H7 (cell line): ENCODE results near the gene CENPA. TPM values are rescaled to one million over a fixed set of nuclear protein-coding genes. Genes with fewer than 3 reads are reported as not detected.
"Not testable (repeated sequence)": the region's sequence is repeated elsewhere in the genome, so short reads cannot be mapped to it uniquely, and the experiment has no call there.

Source experiments
- DNase-seq: peaks from one replicate; pipeline ENCODE4 v3.0.0; 2012
- H3K27me3 ChIP-seq: 2 replicates; pipeline ENCODE4 v1.6.0; 2011; ENCODE audit warnings: mild to moderate bottlenecking, low read length; ENCODE audit not compliant: control insufficient read depth, insufficient read depth
- H3K36me3 ChIP-seq: replicated peaks from 2 replicates; pipeline ENCODE4 v1.5.1; 2011; ENCODE audit warnings: low read length; ENCODE audit not compliant: control insufficient read depth, insufficient read depth
- H3K4me3 ChIP-seq: 2 replicates; pipeline ENCODE4 v1.5.1; 2011; ENCODE audit warnings: low read depth, mild to moderate bottlenecking, control low read depth, low read length, moderate library complexity; ENCODE audit not compliant: insufficient read depth
- total RNA-seq: library from RNA; depleted of rRNA; stranded (reverse); fragments of >200 nt; shearing (Covaris generic); gene quantifications from 2 replicates; pipeline ENCODE4 v1.2.3, GENCODE V29; 2014

The CENPA gene
- total RNA-seq, 1 experiment from 2014 or later = 34.0 TPM

DNA sequence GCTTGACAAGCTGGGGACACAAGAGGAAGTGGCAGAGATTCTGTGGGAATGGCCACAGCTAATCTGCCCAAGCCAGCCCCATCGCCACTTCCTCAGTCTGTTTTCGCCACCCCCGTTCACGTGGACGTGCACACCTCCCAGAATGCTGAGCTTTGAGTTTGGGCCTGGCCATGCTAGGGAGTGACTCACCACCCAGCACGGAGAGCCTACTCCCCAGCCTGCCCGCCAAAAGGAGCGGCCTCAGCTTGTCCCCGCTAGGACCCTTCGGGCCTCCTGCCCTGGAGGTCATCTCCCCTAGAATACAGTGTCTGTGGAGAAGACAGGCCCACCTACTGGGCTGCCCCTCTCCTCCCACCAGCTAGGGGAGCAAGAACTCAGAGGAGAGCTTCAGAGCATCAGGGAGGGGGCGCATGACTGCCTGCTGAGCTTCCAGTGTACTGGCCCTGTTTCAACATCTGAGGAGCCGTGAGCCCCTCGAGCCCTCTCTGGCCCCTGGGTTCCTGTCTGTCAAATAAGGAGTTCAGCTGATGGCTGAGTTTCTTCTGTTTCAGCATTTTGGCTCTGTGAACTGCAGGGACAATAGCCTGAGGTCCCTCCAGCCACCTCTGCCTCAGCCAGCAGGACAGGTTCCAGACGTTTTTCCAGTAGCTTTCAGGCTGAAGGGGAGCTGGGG, 16.6 kb upstream of the CENPA start:
- DNase-seq = no peak
- no peaks in the 10 kb centered on the region for H3K36me3 ChIP-seq

DNA sequence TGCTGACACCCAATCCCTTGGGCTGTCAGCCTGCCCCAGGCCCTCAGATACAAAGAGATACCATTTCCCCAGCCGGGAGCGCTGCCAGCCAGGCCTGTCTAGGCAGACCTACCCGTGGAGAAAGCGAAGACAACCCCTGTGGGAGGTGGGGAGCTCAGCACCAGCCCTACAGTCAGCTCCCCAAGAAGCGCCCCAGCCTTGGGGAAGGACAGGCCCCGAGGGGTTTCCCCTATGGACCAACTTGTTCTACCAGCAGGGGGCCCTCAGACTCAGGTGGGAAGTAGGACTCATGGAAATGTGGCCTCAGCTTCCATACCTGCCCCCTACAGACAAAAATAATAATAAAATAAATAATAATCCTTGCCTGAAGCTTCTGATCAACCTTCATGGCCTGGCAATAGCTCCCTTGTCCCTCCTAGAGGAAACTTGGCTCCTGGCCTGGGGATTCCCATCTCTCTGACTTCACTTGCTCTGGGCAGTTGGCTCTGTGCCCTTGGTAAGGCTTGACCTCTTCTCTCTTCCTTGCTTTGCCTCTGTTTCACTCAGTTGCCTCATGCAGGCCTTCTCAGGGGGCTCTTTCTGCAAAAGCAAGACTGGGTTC, 14.8 kb upstream of the CENPA start:
- H3K36me3 ChIP-seq = peaks cover 5% of the 10 kb centered on the region
- DNase-seq = peak; percentile 63
- H3K4me3 ChIP-seq = no peak overlapping the region
- H3K27me3 ChIP-seq = no peaks in the 10 kb centered on the region

More for the DNA sequence above, 16.6 kb upstream of the CENPA start:
- Histone ChIP-seq H3K4me3 (no peak overlapping the region), H3K27me3 (no peaks in the 10 kb centered on the region)

DNA sequence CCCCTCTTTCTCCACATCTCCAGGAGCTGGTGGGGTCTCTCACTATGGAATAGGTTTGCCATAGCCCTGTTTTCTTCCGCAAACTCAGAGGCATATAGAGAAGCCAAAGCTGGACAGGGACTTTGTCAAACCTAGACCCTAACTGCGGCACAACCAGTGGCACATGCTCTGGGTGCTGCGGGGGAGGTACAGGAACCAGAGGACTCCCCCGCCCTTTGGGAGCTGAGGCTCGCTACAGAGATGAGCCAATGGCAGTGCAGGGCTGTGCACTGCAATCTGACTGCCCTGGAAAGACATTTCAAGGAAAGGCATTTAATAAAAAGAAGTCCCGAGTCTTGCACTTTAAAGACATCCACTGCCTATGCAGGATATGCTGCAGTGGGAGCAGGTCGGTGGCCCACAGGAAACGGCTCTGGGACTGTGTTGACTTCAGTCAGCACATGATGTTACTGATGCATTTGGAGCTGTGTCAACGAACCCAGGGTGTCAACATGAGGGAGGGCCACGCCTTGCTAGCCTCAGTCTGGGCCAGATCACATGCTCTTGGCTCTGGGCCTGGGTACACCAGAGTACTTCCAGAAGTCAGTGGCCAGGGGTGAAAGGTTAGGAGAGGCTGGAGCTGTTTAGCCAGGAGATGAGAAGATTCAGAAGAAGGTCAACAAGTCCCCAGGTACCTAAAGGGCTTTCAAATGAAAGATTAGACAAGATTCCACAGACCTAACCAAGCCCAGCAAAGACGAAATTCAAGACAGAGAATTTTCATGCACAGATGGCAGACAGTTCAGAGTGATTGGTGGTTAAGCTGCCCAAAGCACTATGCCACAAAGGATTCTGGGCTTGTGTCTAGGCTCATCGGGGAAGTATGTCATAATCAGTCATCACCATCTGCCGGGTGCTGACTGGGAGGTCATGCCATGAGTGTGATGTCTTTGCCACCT, 13.5 kb upstream of the CENPA start:
- H3K27me3 ChIP-seq = no peaks in the 10 kb centered on the region
- H3K36me3 ChIP-seq = peaks cover 5% of the 10 kb centered on the region
- no peak overlapping the region for H3K4me3 ChIP-seq
- DNase-seq = no peak

DNA sequence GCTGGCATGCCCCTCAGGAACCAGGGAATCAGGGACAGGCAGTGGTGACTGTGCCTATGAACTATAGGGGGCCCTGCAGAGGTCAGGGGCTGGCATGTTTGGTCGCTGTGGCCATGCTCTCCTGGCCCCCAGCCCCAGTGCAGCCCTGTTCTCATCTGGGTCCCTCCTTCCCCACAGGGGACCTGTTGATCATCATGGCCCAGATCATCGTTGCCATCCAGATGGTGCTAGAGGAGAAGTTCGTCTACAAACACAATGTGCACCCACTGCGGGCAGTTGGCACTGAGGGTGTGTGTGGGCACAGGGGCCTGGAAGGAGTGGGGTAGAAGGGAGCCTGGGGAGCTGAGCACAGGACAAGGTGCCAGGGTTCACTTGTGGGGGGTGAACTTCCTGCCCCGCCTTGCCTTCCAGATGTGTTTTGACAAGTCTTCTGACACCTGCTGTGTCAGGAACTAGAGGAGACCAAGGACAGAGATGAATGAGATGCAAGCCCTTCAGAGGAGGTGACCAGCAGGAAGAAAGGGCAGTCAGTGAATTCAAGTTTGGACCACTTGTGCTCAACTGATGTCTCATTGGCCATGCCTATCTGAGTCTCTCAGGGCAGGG, 9.6 kb upstream of the CENPA start:
- no peaks in the 10 kb centered on the region for H3K27me3 ChIP-seq
- H3K4me3 ChIP-seq = no peak overlapping the region
- H3K36me3 ChIP-seq = peaks cover 10% of the 10 kb centered on the region
- DNase-seq = no peak

DNA sequence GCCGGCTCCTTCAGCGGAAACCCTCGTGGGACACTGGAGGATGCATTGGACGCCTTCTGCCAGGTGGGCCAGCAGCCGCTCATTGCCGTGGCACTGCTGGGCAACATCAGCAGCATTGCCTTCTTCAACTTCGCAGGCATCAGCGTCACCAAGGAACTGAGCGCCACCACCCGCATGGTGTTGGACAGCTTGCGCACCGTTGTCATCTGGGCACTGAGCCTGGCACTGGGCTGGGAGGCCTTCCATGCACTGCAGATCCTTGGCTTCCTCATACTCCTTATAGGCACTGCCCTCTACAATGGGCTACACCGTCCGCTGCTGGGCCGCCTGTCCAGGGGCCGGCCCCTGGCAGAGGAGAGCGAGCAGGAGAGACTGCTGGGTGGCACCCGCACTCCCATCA, 7.8 kb upstream of the CENPA start:
- H3K4me3 ChIP-seq = no peak overlapping the region
- no peak for DNase-seq
- no peaks in the 10 kb centered on the region for H3K27me3 ChIP-seq
- H3K36me3 ChIP-seq = peaks cover 10% of the 10 kb centered on the region

DNA sequence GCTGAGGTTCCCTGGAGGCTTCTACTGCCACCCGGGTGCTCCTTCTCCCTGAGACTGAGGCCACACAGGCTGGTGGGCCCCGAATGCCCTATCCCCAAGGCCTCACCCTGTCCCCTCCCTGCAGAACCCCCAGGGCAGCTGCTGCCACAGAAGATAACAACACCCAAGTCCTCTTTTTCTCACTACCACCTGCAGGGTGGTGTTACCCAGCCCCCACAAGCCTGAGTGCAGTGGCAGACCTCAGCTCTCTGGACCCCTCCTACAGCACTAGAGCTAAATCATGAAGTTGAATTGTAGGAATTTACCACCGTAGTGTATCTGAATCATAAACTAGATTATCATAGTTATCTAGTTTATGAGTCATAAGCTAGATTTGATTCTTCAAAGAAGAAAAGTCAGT, 7.3 kb upstream of the CENPA start:
- Histone ChIP-seq H3K36me3 (peaks cover 10% of the 10 kb centered on the region), H3K27me3 (no peaks in the 10 kb centered on the region), H3K4me3 (no peak overlapping the region)
- DNase-seq = no peak

DNA sequence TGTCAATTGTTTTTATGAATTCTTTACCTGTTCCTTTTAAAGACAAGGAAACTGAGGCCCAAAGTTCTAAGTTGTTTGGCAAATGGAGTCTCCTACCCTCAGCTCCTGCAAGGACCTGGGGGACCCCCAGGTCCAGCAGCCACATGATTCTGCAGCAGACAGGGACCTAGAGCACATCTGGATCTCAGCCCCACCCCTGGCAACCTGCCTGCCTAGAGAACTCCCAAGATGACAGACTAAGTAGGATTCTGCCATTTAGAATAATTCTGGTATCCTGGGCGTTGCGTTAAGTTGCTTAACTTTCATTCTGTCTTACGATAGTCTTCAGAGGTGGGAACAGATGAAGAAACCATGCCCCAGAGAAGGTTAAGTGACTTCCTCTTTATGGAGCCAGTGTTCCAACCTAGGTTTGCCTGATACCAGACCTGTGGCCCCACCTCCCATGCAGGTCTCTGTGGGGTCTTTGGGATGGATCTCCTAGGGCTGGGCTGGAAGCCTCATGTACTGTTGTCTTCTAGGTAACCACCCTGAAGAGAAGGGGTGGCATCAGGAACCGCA, 5.6 kb upstream of the CENPA start:
- peaks cover 7% of the 10 kb centered on the region for H3K36me3 ChIP-seq
- no peaks in the 10 kb centered on the region for H3K27me3 ChIP-seq
- H3K4me3 ChIP-seq = no peak overlapping the region
- no peak for DNase-seq

DNA sequence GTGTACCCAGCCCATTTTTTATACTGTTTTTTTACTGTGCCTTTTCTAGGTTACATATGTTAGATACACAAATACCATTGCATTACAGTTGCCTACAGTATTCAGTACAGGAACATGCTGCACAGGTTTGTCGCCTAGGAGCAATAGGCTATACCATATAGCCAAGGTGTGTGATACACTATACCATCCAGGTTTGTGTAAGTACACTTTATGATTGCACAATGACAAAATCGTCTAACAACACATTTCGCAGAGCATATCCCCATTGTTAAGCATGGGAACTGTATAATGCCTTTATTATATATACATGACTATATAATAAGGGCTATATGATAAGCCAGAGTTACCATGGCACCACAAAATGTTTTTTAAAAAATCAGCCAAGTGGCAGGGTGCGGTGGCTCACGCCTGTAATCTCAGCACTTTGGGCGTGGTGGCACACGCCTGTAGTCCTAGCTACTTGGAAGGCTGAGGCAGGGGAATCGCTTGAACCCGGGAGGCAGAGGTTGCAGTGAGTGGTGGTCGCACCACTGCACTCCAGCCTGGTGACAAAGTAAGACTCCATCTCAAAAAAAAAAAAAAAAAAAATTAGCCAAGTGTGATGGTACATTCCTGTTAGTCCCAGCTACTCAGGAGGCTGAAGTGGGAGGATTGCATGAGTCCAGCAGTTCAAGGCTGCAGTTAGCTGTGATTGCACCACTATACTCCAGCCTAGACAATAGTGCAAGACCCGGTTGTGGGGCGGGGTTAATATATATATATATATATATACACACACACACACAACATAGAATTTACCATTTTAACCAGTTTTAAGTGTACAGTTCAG, 2.8 kb upstream of the CENPA start:
- no peak overlapping the region for H3K4me3 ChIP-seq
- no peaks in the 10 kb centered on the region for H3K27me3 ChIP-seq
- DNase-seq = no peak
- H3K36me3 ChIP-seq = peaks cover 3% of the 10 kb centered on the region

DNA sequence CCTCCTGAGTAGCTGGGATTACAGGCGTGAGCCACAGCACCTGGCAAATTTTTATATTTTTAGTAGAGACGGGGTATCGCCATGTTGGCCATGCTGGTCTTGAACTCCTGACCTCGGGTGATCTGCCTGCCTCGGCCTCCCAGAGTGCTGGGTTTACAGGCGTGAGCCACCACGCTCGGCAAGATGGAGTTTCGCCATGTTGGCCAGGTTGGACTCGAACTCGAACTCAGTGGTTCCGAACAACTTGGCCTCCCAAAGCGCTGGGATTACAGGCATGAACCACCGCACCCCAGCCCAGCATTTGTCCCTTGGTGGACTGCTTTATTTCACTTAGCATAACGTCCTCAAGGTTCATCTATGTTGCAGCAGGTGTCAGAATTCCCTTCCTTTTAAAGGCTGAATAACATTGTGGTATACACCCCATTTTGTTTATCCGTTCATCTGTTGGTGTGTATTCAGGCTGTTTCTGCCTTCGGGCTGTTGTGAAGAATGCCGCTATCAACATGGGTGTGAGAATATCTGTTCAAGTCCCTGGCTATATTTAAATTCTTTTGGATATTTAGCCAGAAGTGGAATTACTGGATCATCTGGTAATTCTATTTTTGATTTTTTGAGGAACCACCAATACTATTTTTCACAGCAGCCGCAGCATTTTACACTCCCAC, 1.2 kb upstream of the CENPA start:
- H3K27me3 ChIP-seq = no peaks in the 10 kb centered on the region
- no peak overlapping the region for H3K4me3 ChIP-seq
- DNase-seq = no peak
- H3K36me3 ChIP-seq = peaks cover 7% of the 10 kb centered on the region

DNA sequence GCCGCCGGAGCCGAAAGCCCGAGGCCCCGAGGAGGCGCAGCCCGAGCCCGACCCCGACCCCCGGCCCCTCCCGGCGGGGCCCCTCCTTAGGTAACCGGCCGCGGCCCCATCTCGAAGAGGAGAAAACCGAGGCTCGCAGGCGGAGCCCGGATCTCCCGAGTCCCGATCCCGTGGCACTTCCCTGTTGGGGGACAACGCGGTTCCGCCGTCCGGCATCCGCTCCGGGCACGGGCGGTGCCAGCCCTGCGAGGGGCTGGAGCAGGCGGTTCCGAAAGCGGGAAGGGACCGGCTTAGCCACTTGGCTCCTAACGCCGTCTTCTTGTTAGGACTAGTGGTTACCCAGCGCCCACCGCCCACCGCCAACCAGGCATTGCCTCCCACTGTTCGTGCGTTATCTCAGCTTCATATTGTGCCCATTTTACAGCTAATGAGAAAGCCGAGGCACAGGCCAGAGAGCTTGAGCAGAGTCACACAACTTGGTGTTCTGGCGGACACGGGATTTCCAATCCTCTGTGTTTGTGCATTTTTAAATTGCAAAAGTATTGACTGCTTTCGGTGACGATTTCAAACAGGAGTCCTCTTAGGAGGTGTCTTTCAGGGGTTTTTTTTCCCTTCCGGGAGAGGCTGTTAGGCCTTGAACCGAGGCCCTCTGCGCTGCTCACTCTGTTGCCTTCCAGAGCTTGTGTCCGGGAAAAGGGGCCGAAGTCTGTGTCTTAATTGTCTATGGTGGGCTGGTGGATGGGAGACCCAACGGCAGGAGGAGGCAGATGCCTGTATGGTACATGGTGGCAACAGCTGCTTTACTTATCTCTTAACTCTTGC, 562 bp downstream of the CENPA start:
- Histone ChIP-seq H3K36me3 (peaks cover 7% of the 10 kb centered on the region), H3K4me3 (peak overlapping the region; percentile 86), H3K27me3 (no peaks in the 10 kb centered on the region)
- peak; percentile 47 for DNase-seq

DNA sequence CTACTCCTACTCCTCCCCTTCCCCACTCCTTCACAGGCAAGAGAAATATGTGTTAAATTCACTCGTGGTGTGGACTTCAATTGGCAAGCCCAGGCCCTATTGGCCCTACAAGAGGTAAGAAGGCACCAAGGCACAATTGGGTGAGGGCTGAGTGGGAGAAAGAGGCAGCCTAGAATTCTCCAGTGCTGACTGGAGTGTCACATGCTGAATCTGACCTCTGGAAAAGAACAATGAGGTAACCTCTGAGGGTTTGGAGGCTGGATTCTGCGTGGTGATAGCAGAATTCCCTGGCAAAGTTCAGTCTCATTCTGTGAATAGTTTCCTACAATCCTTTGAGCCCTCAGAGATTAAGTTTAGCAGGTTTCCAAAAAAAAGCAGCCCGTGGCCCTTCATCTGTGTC, 6.9 kb downstream of the CENPA start:
- Histone ChIP-seq H3K36me3 (peaks cover 33% of the 10 kb centered on the region), H3K27me3 (no peaks in the 10 kb centered on the region), H3K4me3 (no peak overlapping the region)
- no peak for DNase-seq

DNA sequence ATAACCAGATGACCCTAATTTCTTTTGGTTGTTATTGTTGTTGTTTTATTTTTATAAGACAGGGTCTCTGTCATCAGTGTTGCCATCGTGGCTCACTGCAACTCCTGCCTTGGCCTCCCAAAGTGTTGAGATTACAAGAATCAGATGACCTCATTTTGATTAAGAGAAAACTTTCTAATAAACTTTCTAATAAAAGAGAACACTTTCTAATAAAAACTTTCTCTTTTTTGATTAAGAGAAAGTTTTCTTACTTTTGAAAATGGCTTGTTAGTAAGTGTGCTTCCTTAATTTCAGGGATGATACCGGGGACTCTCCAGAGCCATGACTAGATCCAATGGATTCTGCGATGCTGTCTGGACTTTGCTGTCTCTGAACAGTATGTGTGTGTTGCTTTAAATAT, 7.7 kb downstream of the CENPA start:
- H3K4me3 ChIP-seq = no peak overlapping the region
- peaks cover 33% of the 10 kb centered on the region for H3K36me3 ChIP-seq
- no peak for DNase-seq

DNA sequence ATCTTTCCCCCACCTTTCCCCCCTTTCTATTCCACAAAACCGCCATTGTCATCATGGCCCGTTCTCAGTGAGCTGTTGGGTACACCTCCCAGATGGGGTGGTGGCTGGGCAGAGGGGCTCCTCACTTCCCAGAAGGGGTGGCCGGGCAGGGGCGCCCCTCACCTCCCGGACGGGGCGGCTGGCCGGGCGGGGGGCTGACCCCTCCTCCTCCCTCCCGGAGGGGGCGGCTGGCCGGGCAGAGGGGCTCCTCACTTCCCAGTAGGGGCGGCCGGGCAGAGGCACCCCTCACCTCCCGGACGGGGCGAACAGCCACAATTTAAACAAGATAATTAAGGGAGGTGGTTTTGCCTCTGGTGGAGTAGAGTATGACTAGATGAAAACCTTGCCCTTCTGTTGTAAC, 9.3 kb downstream of the CENPA start:
- not testable (repeated sequence) for H3K27me3 ChIP-seq
- H3K36me3 ChIP-seq = peaks cover 27% of the 10 kb centered on the region

More for the DNA sequence above, 7.7 kb downstream of the CENPA start:
- H3K27me3 ChIP-seq = no peaks in the 10 kb centered on the region

More for the DNA sequence above, 9.3 kb downstream of the CENPA start:
- not testable (repeated sequence) for DNase-seq, H3K4me3 ChIP-seq
